Pancreas (tissue), 10 donors: ENCODE data around the gene KRTAP10-9. TPM values are rescaled to one million over a fixed set of nuclear protein-coding genes. Genes with fewer than 3 reads are reported as not detected.
A peak's percentile ranks its signal among the peaks of the same experiment; 100 is the strongest.

ENCODE experiments used
- ATAC-seq, 4 donors: fragments of 200-7000 bp; cut with Tn5 transposase; one replicate each; pipeline versions ENCODE4 v1.8.0 to v1.9.1; 2020; ENCODE audit warnings: mild to moderate bottlenecking in 4 of 4, moderate library complexity in 4 of 4
- DNase-seq, 6 donors: peaks; one replicate each; pipeline ENCODE4 v3.0.0-alpha.2; 2020
- FAIRE-seq: peaks from 2 replicates; lab custom pipeline; 2012; peaks lifted over from hg19 to GRCh38; lab: Jason Lieb, UNC
- H3K27ac ChIP-seq, 4 donors: fragments of 200-600 bp; sonication (generic); 1 replicate in 3 of 4; 2 replicates in 1 of 4; pipeline versions ENCODE4 v1.5.0 to v1.8.0; 2020
- H3K27me3 ChIP-seq, 4 donors: fragments of 200-600 bp; one replicate each; pipeline ENCODE4 v1.8.0; 2021
- H3K36me3 ChIP-seq, 3 donors: fragments of 200-600 bp; sonication (generic) in 1 of 3; one replicate each; pipeline versions ENCODE4 v1.5.0 to v1.8.0; 2020 to 2021
- H3K4me1 ChIP-seq, 3 donors: fragments of 200-600 bp; one replicate each; pipeline ENCODE4 v1.8.0; 2021
- H3K4me3 ChIP-seq, 4 donors: fragments of 200-600 bp; sonication (generic) in 2 of 4; one replicate each; pipeline versions ENCODE4 v1.5.0 to v1.8.0; 2020 to 2021
- H3K9me3 ChIP-seq, 4 donors: fragments of 200-600 bp; one replicate each; pipeline ENCODE4 v1.8.0; 2021
- WGBS, 2 donors: extraction: QIAGEN DNeasy Blood & Tissue Kit; methylation state at CpG; one replicate each; pipeline ENCODE4 v1.1.7; 2013; 5-methylcytosine and 5-hydroxymethylcytosine counted together
- intact Hi-C, 3 donors: fragments of 100-400 bp; cut with DNase I; formaldehyde crosslinking; loops; one replicate each; pipeline versions ENCODE4 v1.11.1 to v1.14.2; 2022
- polyA plus RNA-seq, 2 donors: library from polyadenylated mRNA; stranded (reverse); fragments of 200-250 nt; gene quantifications; one replicate each; pipeline ENCODE4 v1.2.3, GENCODE V29; 2013
- total RNA-seq, 6 donors: library from RNA; stranded (reverse); fragmentation: NEBNext Ultra II Directional in 4 of 6; extraction: Animal tissue kit (Norgen Biotek cat#: 25700) in 4 of 6; gene quantifications; one replicate each; pipeline versions ENCODE4 v1.2.1 to v1.2.4, GENCODE V29; 2021 to 2023
- TF ChIP-seq, protein P1 (sequence below), 4 donors: fragments of 200-600 bp; sonication (generic) in 3 of 4; IDR thresholded peaks; one replicate each; pipeline versions ENCODE4 v1.5.0 to v1.8.0; 2021; ENCODE audit warnings: antibody characterized with exemption in 4 of 4
- donor health status: healthy with polysubstance abuse.
- donor health status: DM: no; HTN: no; CAD: no; lungs with moderate emphysema.
- donor health status: DM: no; HTN: no; CAD: no.
- donor health status: control.
- donor health status: control.
- donor health status: Bipolar disorder and iron deficiency.
- donor health status: DM: yes; HTN: yes; CAD: no.
- donor health status: DM: no; HTN: no; CAD: no.
- donor health status: DM: no; HTN: no; CAD: no.
- donor health status: DM: yes; HTN: yes; CAD: no.

Gene KRTAP10-9
- total and polyA plus RNA-seq, 8 donors = not detected

DNA sequence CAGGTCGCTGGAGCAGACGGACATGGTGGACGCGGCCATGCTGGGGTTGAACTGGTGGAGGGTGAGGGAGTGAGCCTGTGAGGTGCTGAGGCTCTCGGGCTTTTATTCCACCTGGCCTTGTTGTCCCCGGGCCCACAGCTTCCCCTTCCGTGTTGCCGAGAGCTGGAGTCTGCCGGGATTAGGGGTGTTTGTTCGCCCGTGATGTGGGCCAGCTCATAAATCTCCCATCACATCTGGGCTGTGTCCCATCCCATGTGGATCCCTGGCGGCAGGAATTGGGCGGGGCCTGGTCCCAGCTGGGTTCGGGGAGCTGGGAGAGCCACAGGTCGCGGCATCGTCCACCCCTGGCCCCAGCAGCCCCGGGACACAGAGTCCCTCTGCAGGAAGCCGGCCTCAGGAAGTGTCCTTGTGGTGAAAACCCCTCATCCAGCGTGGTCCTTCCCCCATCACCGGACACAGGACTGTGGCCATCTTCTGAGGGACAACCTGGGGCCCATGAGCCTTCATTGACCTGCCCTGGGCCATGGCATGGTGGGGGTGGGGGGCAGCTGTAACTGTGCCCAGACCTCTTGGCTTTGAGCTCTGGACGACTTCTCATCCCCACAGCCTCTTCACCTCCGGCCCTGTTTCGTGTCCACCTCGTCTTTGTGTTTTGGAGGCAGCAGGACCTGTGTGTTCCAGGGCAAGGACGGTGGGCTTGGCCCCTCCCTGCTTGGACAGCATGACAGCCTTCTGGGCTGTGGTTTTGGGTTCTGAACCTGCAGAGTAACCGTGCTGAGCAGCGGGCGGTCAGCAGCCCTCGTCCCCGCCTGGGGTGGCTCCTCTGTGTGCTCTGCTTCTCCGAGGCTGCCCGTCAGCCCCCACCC lies 34.2 kb upstream of the KRTAP10-9 start, which contains the start of gene KRTAP10-6:
Gene KRTAP10-6 (minus strand): TSS at position 60 of the 866 bp plus-strand sequence. CDS start 21 bp downstream, at position 39.
- DNase-seq (peak in 1 of 6 donors; percentile 52), FAIRE-seq (no peak), ATAC-seq (no peak)
- intact Hi-C loops = no loop called here
- Histone ChIP-seq H3K27ac (no peak within 1 kb of the TSS), H3K9me3 (no peaks in the 10 kb centered on the region), H3K36me3 (no peaks in the 10 kb centered on the region), H3K4me3 (no peak within 1 kb of the TSS), H3K4me1 (no peaks in the 10 kb centered on the region), H3K27me3 (no peaks in the 10 kb centered on the region)
- 52 to 63% methylated on average over 33 of the region's 33 CpGs for WGBS, 2 donors
- TF ChIP-seq, protein P1, sequence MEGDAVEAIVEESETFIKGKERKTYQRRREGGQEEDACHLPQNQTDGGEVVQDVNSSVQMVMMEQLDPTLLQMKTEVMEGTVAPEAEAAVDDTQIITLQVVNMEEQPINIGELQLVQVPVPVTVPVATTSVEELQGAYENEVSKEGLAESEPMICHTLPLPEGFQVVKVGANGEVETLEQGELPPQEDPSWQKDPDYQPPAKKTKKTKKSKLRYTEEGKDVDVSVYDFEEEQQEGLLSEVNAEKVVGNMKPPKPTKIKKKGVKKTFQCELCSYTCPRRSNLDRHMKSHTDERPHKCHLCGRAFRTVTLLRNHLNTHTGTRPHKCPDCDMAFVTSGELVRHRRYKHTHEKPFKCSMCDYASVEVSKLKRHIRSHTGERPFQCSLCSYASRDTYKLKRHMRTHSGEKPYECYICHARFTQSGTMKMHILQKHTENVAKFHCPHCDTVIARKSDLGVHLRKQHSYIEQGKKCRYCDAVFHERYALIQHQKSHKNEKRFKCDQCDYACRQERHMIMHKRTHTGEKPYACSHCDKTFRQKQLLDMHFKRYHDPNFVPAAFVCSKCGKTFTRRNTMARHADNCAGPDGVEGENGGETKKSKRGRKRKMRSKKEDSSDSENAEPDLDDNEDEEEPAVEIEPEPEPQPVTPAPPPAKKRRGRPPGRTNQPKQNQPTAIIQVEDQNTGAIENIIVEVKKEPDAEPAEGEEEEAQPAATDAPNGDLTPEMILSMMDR (IDR thresholded peaks at IDR 0.05) = no peak

DNA sequence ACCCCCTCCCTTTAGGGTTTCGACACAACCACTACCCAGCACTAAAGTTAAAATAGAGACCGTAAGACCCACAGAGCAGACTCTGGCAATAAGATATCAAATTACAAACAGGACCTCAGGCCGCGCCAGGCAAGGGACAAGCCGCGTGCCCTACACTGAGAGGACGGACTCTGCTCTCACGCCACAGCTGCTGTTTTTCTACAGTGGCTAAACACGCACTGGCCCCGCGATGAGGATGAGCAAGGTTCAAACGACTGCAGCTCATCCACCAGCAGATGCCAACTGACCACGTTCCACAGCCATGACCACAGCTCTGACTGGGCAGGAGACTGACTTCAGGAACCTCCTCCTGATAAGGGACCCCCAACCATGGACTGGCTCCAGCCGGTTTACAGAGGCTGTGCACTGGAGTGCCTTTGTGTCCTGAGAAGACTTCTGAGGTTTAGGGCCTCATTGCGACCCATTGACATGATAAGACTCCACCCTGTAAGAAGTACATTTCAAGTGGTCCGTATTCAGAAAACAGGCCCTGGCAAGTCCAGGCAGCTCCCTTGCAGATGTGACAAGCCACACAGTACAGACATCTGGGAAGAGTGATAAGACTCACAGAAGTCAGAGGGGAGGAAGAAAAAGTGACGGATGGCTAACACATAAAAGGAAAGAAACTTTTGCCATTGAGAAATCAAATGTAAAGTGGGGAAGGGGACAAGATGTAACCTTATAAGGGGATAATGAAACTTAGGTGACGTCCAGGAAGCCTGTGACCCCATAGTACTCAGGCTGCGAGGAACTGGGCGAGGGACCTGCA lies 33.1 kb upstream of the KRTAP10-9 start:
- H3K36me3 ChIP-seq = no peaks in the 10 kb centered on the region
- FAIRE-seq (no peak), DNase-seq (no peak), ATAC-seq (peak in 1 of 4 donors; percentile 12)
- intact Hi-C loops = no loop called here
- no peaks in the 10 kb centered on the region for H3K27me3 ChIP-seq
- 32 to 42% methylated on average over 20 of the region's 20 CpGs for WGBS, 2 donors
- H3K9me3 ChIP-seq = no peaks in the 10 kb centered on the region
- H3K4me3 ChIP-seq = no peak overlapping the region
- TF ChIP-seq, protein P1 (IDR thresholded peaks at IDR 0.05) = no peak
- H3K27ac ChIP-seq = no peak overlapping the region
- H3K4me1 ChIP-seq = no peaks in the 10 kb centered on the region

DNA sequence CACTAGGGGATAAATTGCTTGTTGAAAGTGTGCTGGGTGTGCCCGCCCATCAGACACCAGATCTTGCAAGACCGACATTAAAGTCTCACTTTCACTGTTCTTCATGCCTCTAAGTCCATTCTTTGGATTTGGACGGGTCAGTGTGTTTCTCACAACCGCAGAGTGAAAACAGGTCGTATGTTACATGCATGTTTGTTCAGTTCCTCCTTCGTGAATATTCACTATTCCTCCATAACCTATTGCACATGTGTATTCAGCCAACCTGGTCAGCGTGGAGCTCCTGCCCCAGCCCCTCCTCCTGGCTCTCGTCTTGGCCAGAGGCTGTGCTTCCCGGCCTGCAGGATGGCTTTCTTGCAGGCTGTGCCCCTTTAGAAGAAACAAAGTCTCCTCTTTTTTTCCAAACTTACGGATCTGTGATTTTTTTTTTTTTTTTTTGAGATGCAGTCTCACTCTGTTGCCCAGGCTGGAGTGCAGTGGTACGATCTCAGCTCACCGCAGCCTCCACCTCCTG lies 32.4 kb upstream of the KRTAP10-9 start:
- Histone ChIP-seq H3K9me3 (no peaks in the 10 kb centered on the region), H3K4me1 (no peaks in the 10 kb centered on the region), H3K36me3 (no peaks in the 10 kb centered on the region), H3K4me3 (no peak overlapping the region), H3K27ac (no peak overlapping the region), H3K27me3 (no peaks in the 10 kb centered on the region)
- DNase-seq (no peak), ATAC-seq (no peak), FAIRE-seq (no peak)
- intact Hi-C loops = no loop called here
- WGBS, 2 donors = 63 to 72% methylated on average over 12 of the region's 12 CpGs
- TF ChIP-seq, protein P1 (IDR thresholded peaks at IDR 0.05) = no peak

DNA sequence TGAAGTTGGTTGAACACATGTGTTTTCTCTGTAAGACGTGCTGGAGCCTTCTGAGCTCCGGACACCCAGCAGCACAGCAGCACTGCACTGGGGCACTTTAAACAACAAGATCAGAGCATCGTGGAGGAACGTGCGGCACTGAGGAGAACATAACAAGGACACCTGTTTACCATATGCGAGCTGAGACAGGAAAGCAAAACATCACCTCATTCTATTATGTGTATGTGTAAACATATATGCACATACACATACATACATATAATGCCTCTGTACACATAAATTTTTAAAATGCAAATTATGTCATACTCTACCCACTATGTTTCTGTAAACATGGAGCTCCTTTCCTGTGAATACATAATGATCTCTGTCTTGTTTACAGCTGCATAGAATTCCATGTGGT lies 31.4 kb upstream of the KRTAP10-9 start:
- intact Hi-C loops = no loop called here
- no peaks in the 10 kb centered on the region for H3K27me3 ChIP-seq
- no peaks in the 10 kb centered on the region for H3K36me3 ChIP-seq
- 59 to 74% methylated on average over 6 of the region's 6 CpGs for WGBS, 2 donors
- H3K27ac ChIP-seq = no peak overlapping the region
- no peaks in the 10 kb centered on the region for H3K9me3 ChIP-seq
- TF ChIP-seq, protein P1 (IDR thresholded peaks at IDR 0.05) = no peak
- DNase-seq (no peak), FAIRE-seq (no peak), ATAC-seq (no peak)
- H3K4me3 ChIP-seq = no peak overlapping the region
- no peaks in the 10 kb centered on the region for H3K4me1 ChIP-seq
